ENCODE results near the gene TGDS.
A peak's percentile ranks its signal among the peaks of the same experiment; 100 is the strongest.
"Not testable (repeated sequence)": the region's sequence is repeated elsewhere in the genome, so short reads cannot be mapped to it uniquely, and the experiment has no call there.

Gene TGDS

DNA sequence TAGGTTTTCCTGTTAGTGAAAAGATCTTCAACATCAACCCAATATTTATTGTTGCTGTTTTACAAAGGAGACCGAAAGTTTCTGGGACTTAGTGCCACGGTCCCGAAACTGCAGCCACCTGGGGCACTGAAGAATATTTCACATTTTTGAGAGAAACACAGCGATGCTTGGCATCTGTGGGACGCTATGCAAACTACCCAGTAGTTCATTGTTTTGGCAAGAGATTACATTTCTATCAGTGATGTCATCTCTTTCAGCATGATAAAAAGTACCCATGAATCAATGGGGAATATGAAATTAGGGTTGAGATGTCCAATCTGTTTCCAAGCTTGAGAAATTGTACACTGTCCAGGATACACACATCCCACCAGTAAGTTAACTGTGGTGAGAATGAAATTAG is 43.9 kb downstream of the TGDS start:
- no peak for DNase-seq (ENCODE audit: low spot score)

DNA sequence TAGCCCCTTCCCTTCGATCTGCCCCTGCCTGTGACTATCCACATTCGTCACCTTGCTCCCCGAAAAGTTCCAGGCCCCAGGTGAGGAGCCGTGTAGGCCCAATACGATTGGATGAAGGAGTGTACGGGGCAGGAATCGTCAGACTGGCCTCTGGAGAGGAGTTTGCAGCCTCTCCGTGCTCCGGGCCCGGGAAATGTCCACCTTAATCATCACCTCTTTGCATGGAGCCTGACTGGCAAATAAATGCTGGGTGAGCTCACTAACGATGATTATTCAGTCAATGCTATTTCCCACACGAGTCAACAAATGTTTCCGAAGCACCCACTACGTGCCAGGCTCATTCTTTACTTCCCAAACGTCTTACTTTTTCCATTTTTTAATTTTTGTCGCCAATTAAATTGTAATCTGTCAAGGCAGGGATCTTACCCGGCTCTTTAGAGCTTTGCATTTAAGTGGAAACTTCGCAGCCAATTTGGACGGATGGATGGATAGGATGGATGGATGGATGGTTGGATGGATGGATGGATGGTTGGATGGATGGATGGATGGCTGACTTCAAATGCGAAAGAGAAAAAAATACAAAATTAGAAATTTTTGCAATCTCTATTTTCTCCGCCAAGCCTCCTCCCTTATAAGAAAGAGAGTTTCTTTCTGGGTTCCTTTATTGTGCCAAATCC is 45.8 kb downstream of the TGDS start:
- no peak for DNase-seq (ENCODE audit: low spot score)

DNA sequence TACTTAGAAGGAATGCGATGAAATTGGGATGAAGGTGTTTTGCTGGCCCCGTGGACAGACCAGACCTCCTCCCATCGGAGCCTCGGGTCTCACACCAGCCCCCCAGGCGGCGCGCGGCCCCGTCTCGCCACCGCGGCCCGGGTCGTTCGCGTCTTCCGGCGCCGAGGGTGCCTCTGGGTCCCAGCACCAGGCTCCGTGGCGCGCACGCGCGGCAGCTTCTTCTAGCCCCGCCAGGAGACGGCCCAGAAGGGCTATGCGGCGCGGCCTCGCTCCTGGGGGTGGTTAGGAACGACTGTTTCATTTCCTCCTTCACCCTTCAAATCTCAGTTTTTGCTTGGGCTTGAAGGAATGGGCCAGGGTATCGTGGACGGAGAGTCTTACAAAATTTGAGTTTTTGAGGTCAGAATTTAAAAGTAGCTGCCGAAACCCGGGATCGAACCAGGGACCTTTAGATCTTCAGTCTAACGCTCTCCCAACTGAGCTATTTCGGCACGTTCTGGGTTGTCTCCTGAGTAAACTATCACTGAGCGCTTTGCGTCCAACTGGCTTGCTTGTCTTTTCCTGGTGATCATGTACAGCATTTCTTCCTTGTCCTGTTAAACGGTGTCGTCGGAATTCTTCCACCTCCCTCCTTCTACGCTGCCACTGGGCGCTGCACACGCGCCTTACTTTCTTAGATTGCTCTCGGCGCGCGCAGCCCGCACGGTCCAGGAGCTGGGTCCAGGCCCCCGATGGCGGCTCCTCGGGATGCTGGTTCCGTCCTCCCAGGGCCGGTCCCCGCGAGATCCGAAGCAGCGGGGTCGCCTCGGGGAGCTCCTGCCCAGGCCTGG is 46.5 kb downstream of the TGDS start:
- peak; percentile 91 for DNase-seq (ENCODE audit: low spot score)

DNA sequence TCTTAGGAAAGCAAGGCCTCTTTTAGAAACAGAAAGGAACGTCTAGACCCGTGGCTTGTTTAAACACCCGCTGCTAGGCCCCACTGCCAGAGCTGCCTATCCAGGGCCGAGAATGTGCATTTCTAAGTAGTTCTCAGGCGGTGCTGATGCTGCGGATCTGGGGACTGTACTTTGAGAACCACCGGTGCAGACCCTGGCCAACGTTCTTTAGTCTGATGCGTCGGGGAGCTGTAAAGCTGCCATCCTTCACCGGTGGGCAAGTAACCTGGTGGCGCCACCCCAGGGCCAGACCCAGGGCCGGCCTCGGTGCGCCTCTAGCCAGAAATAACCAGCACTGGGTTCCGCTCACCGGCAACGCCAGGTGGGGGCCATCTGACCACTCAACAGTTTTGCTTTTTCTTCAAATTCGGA is 47.1 kb downstream of the TGDS start:
- DNase-seq (ENCODE audit: low spot score) = peak; percentile 67

DNA sequence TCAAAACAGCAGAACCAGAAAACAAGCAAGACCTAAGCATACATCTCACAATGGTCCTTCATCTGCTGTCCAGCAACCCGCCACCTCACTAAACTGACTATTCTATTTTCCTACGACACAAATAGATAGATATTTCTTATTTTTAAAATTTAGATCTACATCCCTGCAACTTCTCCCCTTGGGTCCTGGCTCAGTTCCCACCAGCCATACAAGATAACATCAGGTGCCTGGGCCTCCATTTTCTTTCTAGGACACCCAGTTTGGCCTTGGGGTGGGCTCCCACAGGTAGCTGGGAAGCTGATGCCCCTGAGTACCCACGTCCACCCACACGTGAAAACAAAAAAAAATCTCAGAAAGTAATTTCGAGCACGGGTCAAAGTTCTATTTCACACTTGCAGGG is 47.6 kb downstream of the TGDS start:
- no peak for DNase-seq (ENCODE audit: low spot score)

DNA sequence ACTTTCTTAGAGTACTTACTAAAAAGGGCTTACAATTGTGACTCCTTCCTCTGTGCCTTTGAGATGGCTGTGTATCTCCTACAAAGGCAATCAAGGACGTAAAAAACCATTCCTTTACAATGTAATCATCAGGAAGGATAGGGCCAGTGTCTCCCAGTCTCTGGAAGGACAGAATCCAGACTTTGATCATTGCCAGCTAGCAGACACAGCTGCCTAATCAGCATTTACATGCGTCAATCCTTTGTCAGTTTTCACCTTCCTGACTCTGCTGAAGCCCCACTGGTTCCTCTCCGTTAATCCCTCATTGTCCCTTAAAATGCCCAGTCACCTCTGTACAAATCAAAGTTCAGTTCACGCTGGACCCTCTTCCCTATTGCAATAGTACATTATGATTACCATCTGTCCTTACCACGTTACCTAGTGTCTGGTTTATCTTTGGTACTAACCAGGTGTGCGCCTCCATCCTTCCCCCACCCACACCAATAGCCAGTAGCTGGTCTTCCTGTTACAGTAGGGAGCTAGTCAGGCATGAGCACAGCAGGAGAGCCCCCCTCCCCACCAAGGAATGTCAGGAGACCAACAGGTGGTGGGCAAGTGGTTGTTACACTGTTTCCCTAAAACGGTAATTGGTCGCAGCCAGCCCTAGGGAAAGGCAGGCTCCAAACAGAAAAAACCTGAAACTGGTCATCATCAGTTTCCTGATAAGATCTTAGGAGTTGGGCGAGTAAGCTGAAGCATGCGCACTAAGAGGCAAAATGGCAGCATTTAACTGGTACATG is 49.7 kb downstream of the TGDS start:
- no peak for DNase-seq (ENCODE audit: low spot score)

DNA sequence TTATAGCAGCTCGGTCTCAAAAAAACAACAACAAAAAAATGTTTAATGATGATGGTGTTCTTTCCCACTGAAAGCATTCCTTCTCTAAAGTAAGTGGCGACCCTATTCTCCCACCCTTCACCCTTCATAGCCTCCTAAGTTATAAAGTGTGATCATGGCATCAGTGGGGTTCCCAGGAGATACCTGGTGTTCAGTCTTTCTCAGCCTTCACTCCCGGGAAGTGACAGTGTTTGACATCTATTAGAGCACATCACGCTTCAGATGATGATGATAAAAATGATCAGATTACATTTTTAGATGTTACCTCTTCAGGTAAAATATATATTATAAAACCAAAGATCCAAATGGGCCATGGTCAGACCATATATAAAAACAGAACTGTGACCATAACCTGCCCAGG is 51.0 kb downstream of the TGDS start:
- no peak for DNase-seq (ENCODE audit: low spot score)

DNA sequence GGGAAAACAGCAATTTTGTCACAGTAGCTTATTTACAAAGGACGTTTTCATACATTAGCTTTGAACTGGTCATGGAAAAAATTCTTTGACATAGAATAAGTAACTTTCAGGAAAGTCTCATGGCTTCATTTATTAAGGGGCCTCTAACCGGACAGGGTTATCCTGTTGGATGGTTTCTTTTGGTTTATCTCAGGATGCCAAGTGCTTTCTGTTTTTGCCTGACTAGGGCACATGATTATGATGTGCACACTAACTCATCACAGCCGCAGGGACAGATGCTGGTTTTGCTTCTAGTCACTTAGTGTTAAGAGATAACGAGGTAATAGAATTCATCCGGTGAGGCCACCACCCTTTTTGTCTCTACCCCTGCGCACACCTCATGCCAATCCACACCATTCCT is 53.0 kb downstream of the TGDS start:
- DNase-seq (ENCODE audit: low spot score) = no peak

DNA sequence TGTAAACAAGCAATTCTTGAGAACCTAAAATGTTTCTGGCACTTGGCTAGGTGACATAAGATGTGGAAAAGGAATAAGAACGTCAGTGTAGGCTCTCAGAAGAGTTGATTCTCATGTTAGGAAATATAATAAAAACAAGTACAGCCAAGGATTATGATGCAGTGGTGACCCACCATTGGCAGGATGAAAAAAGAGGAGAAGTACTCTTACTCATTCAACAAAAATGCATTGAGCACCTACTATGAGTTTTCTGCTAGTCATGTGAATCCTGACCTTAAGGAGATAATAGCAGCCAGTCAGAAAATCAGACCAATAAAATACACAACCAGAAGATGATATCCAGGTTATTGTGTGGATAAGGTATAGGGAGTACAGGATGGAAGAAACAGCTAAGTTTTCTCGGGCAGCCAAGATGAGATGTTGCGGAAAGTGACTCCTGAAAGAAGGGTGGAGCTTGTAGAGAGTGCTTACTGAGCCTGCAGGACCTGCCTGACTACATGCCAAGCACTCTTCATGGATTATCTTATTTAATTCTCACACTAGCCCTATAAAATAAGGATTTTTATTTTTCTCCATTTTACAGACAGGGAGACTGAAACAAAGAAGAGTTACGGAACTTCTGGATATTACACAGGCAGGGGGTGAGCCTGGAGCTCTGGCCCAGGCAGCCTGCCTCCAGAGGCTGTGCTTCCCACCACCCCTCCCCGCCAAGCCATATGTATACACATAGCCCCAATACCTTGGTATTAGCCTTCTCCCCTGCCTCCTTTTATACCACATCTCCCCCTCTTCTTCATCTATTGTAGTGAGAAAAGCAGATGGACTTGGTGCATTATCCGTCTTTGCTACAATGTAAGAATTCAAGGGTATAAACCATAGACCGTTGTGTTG is 58.0 kb downstream of the TGDS start:
- DNase-seq (ENCODE audit: low spot score) = no peak

DNA sequence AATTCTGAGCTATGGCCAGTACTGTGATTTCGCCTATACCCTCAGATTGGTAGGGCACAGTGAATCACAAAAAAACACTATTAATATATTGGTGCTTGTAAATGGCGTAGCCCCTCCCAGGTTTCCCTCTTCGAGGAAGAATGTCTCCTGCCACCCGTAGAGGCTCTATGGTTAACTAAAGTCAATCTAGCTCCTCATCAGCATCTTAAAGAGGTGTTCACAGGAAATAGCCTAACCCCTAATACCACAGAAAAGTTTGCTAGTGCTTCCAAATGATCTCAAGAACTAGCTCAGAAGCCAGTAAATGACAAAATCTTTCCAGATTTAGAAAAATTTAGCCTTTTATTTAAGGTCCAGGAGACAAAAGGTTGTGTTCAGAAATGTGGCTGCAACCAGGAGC is 60.2 kb downstream of the TGDS start:
- DNase-seq (ENCODE audit: low spot score) = no peak

DNA sequence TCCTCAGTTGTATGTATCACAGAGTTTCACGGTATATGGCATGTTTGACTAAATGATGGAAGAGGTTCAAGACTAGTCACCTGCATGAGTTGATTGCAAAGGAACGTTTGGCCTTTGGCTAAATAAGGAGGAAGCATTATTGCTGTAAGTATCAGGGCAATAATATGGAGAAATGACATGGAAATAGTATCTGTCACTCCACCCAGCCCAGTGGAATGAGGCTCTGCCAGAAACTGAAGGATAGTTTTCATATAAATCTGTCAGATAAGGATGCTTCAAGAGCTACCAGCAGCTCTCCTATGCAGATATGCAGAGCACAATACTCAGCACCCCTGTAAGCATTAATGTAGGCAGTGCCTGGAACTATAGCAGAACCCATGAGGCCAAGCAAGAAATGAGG is 60.7 kb downstream of the TGDS start:
- DNase-seq (ENCODE audit: low spot score) = no peak

DNA sequence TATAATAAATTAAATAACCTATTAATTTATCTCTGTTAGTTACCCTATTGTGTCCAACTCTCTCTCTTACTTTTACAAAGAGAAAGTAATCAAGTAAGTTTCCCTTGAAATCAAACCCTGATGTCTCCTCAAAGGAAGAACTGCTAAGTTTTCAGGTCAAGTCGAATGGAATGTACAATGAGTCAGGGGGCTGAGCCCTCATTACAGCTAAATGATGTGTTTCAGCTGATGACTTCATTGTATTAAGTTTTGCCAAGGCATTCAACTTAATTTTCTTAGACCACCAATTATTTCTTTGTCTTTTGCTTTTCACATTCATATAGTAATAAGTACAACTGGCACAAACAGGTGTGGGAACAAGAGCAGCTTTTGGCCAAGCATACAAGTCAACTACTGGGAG is 61.8 kb downstream of the TGDS start:
- DNase-seq (ENCODE audit: low spot score) = no peak

DNA sequence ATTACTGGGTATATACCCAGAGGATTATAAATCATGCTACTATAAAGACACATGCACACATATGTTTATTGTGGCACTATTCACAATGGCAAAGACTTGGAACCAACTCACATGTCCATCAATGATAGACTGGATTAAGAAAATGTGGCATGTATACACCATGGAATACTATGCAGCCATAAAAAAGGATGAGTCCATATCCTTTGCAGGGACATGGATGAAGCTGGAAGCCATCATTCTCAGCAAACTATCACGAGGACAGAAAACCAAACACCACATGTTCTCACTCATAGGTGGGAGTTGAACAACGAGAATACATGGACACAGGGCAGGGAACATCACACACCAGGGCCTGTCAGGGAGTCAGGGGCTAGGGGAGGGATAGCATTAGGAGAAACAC is 63.7 kb downstream of the TGDS start:
- not testable (repeated sequence) for DNase-seq (ENCODE audit: low spot score)

DNA sequence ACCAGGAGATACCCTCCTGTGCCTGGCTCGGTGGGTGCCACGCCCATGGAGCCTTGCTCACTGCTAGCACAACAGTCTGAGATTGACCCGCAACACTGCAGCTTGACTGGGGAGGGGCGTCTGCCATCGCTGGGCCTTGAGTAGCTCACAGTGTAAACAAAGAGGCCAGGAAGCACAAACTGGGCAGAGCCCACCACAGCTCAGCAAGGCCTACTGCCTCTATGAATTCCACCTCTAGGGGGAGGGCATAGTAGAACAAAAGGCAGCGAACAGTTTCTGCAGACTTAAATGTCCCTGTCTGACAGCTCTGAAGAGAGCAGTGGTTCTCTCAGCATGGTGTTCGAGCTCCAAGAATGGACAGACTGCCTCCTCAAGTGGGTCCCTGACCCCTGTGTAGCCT is 69.0 kb downstream of the TGDS start:
- DNase-seq (ENCODE audit: low spot score) = not testable (repeated sequence)

DNA sequence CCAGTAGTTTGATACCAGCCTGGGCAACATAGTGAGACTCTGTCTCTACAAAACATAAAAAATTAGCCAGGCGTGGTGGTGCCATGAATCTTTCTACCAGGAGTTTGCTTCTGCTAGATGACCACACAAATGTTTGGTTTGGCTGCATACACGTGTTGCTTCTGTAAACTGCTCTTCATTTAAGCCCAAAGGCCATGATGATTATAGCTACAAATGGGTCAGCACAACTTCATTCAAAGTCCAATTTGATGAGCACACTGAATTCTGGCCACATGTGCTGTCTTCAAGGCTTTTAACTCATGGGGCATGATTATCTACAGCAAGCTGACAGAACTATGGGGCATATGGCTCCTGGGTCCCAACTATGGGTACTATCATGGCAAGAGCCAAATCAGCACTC is 70.2 kb downstream of the TGDS start:
- DNase-seq (ENCODE audit: low spot score) = no peak

DNA sequence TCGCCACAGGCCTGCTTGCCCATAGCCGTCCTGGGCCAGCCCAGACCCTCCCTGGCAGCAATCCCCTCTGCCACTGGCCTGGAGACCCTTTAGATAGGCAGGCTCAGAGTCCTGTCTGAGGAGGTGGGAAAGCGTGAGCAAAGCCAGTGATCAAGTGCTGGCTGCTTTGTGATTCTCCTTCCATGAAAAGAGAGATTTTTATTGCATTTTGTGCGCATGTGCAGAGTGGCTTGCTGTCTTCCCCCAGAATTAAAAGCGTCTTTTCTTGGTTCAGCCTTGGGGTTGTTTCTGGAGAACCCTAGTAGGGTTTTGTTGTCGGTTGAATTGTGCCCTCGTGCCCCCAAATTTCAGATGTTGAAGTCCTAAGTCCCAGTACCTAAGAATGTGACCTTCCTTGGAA is 71.5 kb downstream of the TGDS start:
- DNase-seq (ENCODE audit: low spot score) = no peak
